GM12878 (cell line): ENCODE results near the gene HINT2. TPM values are rescaled to one million over a fixed set of nuclear protein-coding genes. Genes with fewer than 3 reads are reported as not detected.

ENCODE experiments used
- ASH2L ChIP-seq: fragments of 300-600, 200-600 bp; sonication (generic); IDR thresholded peaks from 2 replicates; pipeline ENCODE4 v1.6.1; 2017; ENCODE audit warnings: low read depth, mild to moderate bottlenecking, borderline replicate concordance
- CBX3 ChIP-seq: fragments of 200-600 bp; sonication (generic); IDR thresholded peaks from 2 replicates; pipeline ENCODE4 v1.6.1; 2016; ENCODE audit warnings: low read depth, borderline replicate concordance
- CREB1 ChIP-seq: IDR thresholded peaks from 2 replicates; pipeline ENCODE4 v1.6.1; 2012; ENCODE audit warnings: low read depth, mild to moderate bottlenecking, inconsistent platforms
- FOXK2 ChIP-seq: fragments of 450-650 bp; IDR thresholded peaks from 2 replicates; pipeline ENCODE4 v1.6.1; 2017; ENCODE audit warnings: mild to moderate bottlenecking, moderate library complexity
- HSF1 ChIP-seq: fragments of 150-350 bp; IDR thresholded peaks from 2 replicates; pipeline ENCODE4 v1.6.1; 2014; ENCODE audit warnings: mild to moderate bottlenecking, low read depth, low read length
- IKZF1 ChIP-seq: fragments of 450-650 bp; conservative IDR thresholded peaks from 2 replicates; pipeline ENCODE4 v1.6.1; 2017; ENCODE audit warnings: antibody characterized with exemption, mild to moderate bottlenecking
- IKZF2 ChIP-seq, 2 experiments: fragments of 450-650 bp; IDR thresholded peaks; 2 replicates each; pipeline ENCODE4 v1.6.1; 2017; ENCODE audit warnings: mild to moderate bottlenecking in 2 of 2, moderate library complexity in 2 of 2
- IRF3 ChIP-seq: fragments of 450-650 bp; IDR thresholded peaks from 2 replicates; pipeline ENCODE4 v1.6.1; 2014; ENCODE audit warnings: mild to moderate bottlenecking
- JUNB ChIP-seq: IDR thresholded peaks from 2 replicates; pipeline ENCODE4 v1.6.1; 2016; ENCODE audit warnings: antibody characterized with exemption, mild to moderate bottlenecking
- JUND ChIP-seq: IDR thresholded peaks from 2 replicates; pipeline ENCODE4 v1.6.1; 2012; ENCODE audit warnings: low read depth, mild to moderate bottlenecking, low read length, improper control_type of control experiment, moderate library complexity
- MXI1 ChIP-seq: fragments of 150-350 bp; IDR thresholded peaks from 2 replicates; pipeline ENCODE4 v1.6.1; 2011; ENCODE audit warnings: low read depth, mild to moderate bottlenecking, inconsistent platforms, low read length, improper control_type of control experiment
- POLR2AphosphoS2 ChIP-seq: IDR thresholded peaks from 2 replicates; pipeline ENCODE4 v1.6.1; 2011; ENCODE audit warnings: low read depth, mild to moderate bottlenecking, low read length, improper control_type of control experiment, moderate library complexity
- RB1 ChIP-seq: fragments of 450-650 bp; formaldehyde crosslinking; IDR thresholded peaks from 2 replicates; pipeline ENCODE4 v1.6.1; 2017; ENCODE audit warnings: mild to moderate bottlenecking, borderline replicate concordance
- REST ChIP-seq: IDR thresholded peaks from 2 replicates; pipeline ENCODE4 v1.6.1; 2012; ENCODE audit warnings: mild to moderate bottlenecking, low read depth, low read length
- SMAD1 ChIP-seq: fragments of 450-650 bp; IDR thresholded peaks from 2 replicates; pipeline ENCODE4 v1.6.1; 2018; ENCODE audit warnings: mild to moderate bottlenecking, low read depth; ENCODE audit not compliant: partially characterized antibody
- SPI1 ChIP-seq: IDR thresholded peaks from 2 replicates; pipeline ENCODE4 v1.6.1; 2011; ENCODE audit warnings: low read depth, mild to moderate bottlenecking, low read length, moderate library complexity, borderline replicate concordance; ENCODE audit not compliant: insufficient read depth
- SREBF2 ChIP-seq: IDR thresholded peaks from 2 replicates; pipeline ENCODE4 v1.6.1; 2012; ENCODE audit warnings: mild to moderate bottlenecking, low read length
- STAT1 ChIP-seq: fragments of 450-650 bp; conservative IDR thresholded peaks from 2 replicates; pipeline ENCODE4 v1.6.1; 2014; ENCODE audit warnings: antibody characterized with exemption, mild to moderate bottlenecking
- ZNF592 ChIP-seq: fragments of 450-650 bp; IDR thresholded peaks from 2 replicates; pipeline ENCODE4 v1.6.1; 2017; ENCODE audit warnings: mild to moderate bottlenecking, moderate library complexity
- ZSCAN29 ChIP-seq: fragments of 450-650 bp; IDR thresholded peaks from 2 replicates; pipeline ENCODE4 v1.6.1; 2017; ENCODE audit warnings: mild to moderate bottlenecking, moderate library complexity
- polyA plus RNA-seq, 11 experiments: library from polyadenylated mRNA; depleted of rRNA in 4 of 11; unstranded in 6 of 11; stranded (reverse) in 5 of 11; fragments of >200 nt; fragmentation: Nextera tagmentation in 4 of 11; fragmentation: Illumina TruSeq in 1 of 11; extraction: Ambion mirVana in 4 of 11; extraction: Trizol in 1 of 11; gene quantifications; 1 replicate in 1 of 11; 2 replicates in 10 of 11; pipeline versions ENCODE4 v1.2.1 to v1.2.3, GENCODE V29; 2011 to 2016; ENCODE audit warnings: inconsistent platforms in 2 of 11, missing spikeins in 2 of 11, low read depth in 1 of 11
- total RNA-seq, 4 experiments: library from RNA; depleted of rRNA in 3 of 4; stranded (reverse); fragments of >200 nt in 3 of 4; fragmentation: Illumina TruSeq in 1 of 4; extraction: Trizol in 1 of 4; gene quantifications; 2 replicates each; pipeline versions ENCODE4 v1.2.1 to v1.2.3, GENCODE V29; 2013 to 2021

Gene HINT2
- total and polyA plus RNA-seq, 10 of the 15 experiments (the other 5 are each of a cell fraction or from before 2014, with no cell fraction given) = 12.1 to 144 (median 51.7) TPM

- TF ChIP-seq ZNF592 (no peak), RB1 (peak; percentile 68; the same call in 1 of the 2 replicates), HSF1 (peak; percentile 46; the same call in 1 of the 2 replicates), IKZF1 (peak; percentile 91), CREB1 (peak; percentile 79), FOXK2 (peak; percentile 23; the same call in 1 of the 2 replicates), CBX3 (no peak), IKZF2 (IDR thresholded peaks at IDR 0.05) (peak in 1 of 2 experiments; percentile 50; a peak in 2 of 4 replicates), STAT1 (peak; percentile 92), JUND (no peak), POLR2AphosphoS2 (peak; percentile 65; the same call in 1 of the 2 replicates), ZSCAN29 (peak; percentile 57; the same call in 1 of the 2 replicates), SPI1 (peak; percentile 44; the same call in 1 of the 2 replicates), MXI1 (peak; percentile 92), SMAD1 (no peak), JUNB (0 out of 2 replicates have a peak, but pooled peaks have one; percentile 13), SREBF2 (peak; percentile 56; the same call in 1 of the 2 replicates), REST (no peak), IRF3 (peak; percentile 30; the same call in 1 of the 2 replicates), ASH2L (no peak)
Measured at GRCh38 chr9:35812025-35812602, 2.7 kb downstream of the HINT2 start, which contains the start of gene SPAG8 (continued).
